Esophagus squamous epithelium (tissue), 4 donors: ENCODE results near the gene FLNA.

Source experiments
- POLR2A ChIP-seq, 4 donors: fragments of 450-650 bp; IDR thresholded peaks; one replicate each; pipeline ENCODE4 v1.6.1; 2017; ENCODE audit warnings: antibody characterized with exemption in 4 of 4, mild to moderate bottlenecking in 4 of 4, moderate library complexity in 3 of 4
- TF ChIP-seq, protein P1 (sequence below), 6 experiments: fragments of 450-650 bp in 4 of 6; fragments of 200-600 bp in 2 of 6; sonication (generic) in 2 of 6; IDR thresholded peaks; one replicate each; pipeline ENCODE4 v1.5.1; 2016 to 2019; ENCODE audit warnings: antibody characterized with exemption in 6 of 6, mild to moderate bottlenecking in 4 of 6, moderate library complexity in 4 of 6

DNA sequence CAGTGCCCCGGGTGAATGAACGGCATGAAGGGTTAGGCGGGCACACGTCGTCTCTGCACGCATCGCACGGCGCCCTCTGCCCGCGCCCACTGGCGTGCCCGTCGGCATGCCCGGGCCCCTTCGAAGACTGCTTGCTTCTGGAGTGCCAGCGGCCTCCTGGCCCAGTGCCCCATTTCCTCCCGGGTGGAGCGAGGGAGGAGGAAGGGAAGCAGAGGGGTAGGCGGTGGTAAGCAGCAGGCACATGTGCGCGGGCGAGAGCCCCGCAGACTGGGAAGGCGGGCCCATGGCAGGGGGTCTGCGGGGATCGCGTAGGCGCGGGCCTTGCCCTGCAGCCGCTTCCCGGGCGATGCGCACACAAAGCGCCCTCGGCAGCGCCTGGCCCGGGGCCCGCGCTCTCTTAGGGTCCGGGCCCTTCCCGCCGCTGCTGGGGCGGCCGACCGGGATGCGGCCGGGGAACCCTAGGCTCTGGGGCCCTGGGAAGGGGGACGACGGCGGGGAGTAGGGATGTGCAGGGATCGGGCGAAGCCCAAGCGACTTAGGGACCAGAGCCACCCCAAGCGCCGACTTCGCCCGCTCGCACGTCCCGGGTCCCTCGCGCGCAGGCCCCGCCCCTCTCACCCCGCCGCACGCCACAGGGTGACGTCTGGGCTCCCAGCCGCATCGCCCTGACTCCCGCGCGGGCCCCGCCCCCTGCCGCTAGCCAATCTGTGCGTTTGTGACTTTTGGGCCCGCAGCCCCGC lies 3.8 kb upstream of the FLNA start:
- TF ChIP-seq, protein P1, sequence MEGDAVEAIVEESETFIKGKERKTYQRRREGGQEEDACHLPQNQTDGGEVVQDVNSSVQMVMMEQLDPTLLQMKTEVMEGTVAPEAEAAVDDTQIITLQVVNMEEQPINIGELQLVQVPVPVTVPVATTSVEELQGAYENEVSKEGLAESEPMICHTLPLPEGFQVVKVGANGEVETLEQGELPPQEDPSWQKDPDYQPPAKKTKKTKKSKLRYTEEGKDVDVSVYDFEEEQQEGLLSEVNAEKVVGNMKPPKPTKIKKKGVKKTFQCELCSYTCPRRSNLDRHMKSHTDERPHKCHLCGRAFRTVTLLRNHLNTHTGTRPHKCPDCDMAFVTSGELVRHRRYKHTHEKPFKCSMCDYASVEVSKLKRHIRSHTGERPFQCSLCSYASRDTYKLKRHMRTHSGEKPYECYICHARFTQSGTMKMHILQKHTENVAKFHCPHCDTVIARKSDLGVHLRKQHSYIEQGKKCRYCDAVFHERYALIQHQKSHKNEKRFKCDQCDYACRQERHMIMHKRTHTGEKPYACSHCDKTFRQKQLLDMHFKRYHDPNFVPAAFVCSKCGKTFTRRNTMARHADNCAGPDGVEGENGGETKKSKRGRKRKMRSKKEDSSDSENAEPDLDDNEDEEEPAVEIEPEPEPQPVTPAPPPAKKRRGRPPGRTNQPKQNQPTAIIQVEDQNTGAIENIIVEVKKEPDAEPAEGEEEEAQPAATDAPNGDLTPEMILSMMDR (IDR thresholded peaks at IDR 0.05) = no peak
- peak in 3 of 4 donors; percentile 63 to 95 (median 83) for TF ChIP-seq POLR2A (IDR thresholded peaks at IDR 0.05)
